ENCODE data around the gene MORN5.

- no peak for TF ChIP-seq CTCF (IDR thresholded peaks at IDR 0.05)
- TF ChIP-seq EP300 (IDR thresholded peaks at IDR 0.05; ENCODE audit: low read depth), result no peak
These were observed 30.8 kb upstream of the MORN5 start for GRCh38 chr9:122128969-122129343.

Measured in transverse colon (tissue), 3 donors.